ENCODE data around the gene IFI44L. TPM values are rescaled to one million over a fixed set of nuclear protein-coding genes. Genes with fewer than 3 reads are reported as not detected.

IFI44L gene
- total and polyA plus RNA-seq, 4 donors = 2.1 to 6.5 (median 2.9) TPM

GRCh38 chr1:78603206-78603605, 17.0 kb upstream of the IFI44L start:
- Histone ChIP-seq H3K9me3 (ENCODE audit: control insufficient read depth in 4 of 4, low read length in 3 of 4) (no peaks in the 10 kb centered on the region), H3K36me3 (ENCODE audit: control insufficient read depth in 4 of 4, insufficient read depth in 3 of 4, low read depth in 1 of 4, low read length in 3 of 4) (no peaks in the 10 kb centered on the region), H3K4me3 (ENCODE audit: low read depth in 1 of 3, low read length in 3 of 3) (no peak overlapping the region), H3K4me1 (ENCODE audit: control insufficient read depth in 4 of 4, insufficient read depth in 4 of 4, low read length in 3 of 4) (no peaks in the 10 kb centered on the region), H3K27ac (ENCODE audit: low read depth in 1 of 2, low read length in 2 of 2) (no peak overlapping the region), H3K9ac (ENCODE audit: low read depth in 1 of 2, low read length in 2 of 2) (no peak overlapping the region), H3K27me3 (ENCODE audit: control insufficient read depth in 4 of 4, insufficient read depth in 4 of 4, low read length in 3 of 4) (no peaks in the 10 kb centered on the region)
- TF ChIP-seq RXRA (IDR thresholded peaks at IDR 0.05) = no peak
- no peak for TF ChIP-seq SP1 (IDR thresholded peaks at IDR 0.05)
- TF ChIP-seq EGR1 (IDR thresholded peaks at IDR 0.05; ENCODE audit: low read depth in 2 of 2) = no peak
- TF ChIP-seq CTCF (IDR thresholded peaks at IDR 0.05; ENCODE audit: low read depth, low read length, missing input control) = no peak
- no peak for TF ChIP-seq TAF1 (conservative IDR thresholded peaks at IDR 0.05)
- no peak for TF ChIP-seq FOXA2 (IDR thresholded peaks at IDR 0.05)
- TF ChIP-seq HNF4G (IDR thresholded peaks at IDR 0.05) = no peak
- no peak for TF ChIP-seq JUND (IDR thresholded peaks at IDR 0.05)
- no peak for TF ChIP-seq RAD21 (IDR thresholded peaks at IDR 0.05)
- no peak for TF ChIP-seq FOXA1 (IDR thresholded peaks at IDR 0.05)
- TF ChIP-seq HNF4A (conservative IDR thresholded peaks at IDR 0.05) = no peak
- no peak for TF ChIP-seq MAX (IDR thresholded peaks at IDR 0.05)
- no peak for TF ChIP-seq ATF3 (IDR thresholded peaks at IDR 0.05)
- TF ChIP-seq NR2F2 (IDR thresholded peaks at IDR 0.05) = no peak
- no peak for TF ChIP-seq GABPA (IDR thresholded peaks at IDR 0.05 in 1 of 2, conservative IDR thresholded peaks at IDR 0.05 in 1 of 2)
- no peak for TF ChIP-seq REST (IDR thresholded peaks at IDR 0.05)
- DNase-seq (ENCODE audit: low spot score) = no peak
- WGBS = 93% methylated on average over 1 of the region's 1 CpG

- no peak for DNase-seq (ENCODE audit: low spot score)
- Histone ChIP-seq H3K9ac (ENCODE audit: low read depth in 1 of 2, low read length in 2 of 2) (no peak overlapping the region), H3K27ac (ENCODE audit: low read depth in 1 of 2, low read length in 2 of 2) (no peak overlapping the region), H3K27me3 (ENCODE audit: control insufficient read depth in 4 of 4, insufficient read depth in 4 of 4, low read length in 3 of 4) (no peaks in the 10 kb centered on the region), H3K4me3 (ENCODE audit: low read depth in 1 of 3, low read length in 3 of 3) (no peak overlapping the region), H3K9me3 (ENCODE audit: control insufficient read depth in 4 of 4, low read length in 3 of 4) (no peaks in the 10 kb centered on the region), H3K36me3 (ENCODE audit: control insufficient read depth in 4 of 4, insufficient read depth in 3 of 4, low read depth in 1 of 4, low read length in 3 of 4) (no peaks in the 10 kb centered on the region), H3K4me1 (ENCODE audit: control insufficient read depth in 4 of 4, insufficient read depth in 4 of 4, low read length in 3 of 4) (no peaks in the 10 kb centered on the region)
- WGBS = 79% methylated on average over 5 of the region's 5 CpGs
- TF ChIP-seq EGR1 (IDR thresholded peaks at IDR 0.05; ENCODE audit: low read depth in 2 of 2) (no peak), YY1 (IDR thresholded peaks at IDR 0.05) (no peak), GABPA (IDR thresholded peaks at IDR 0.05 in 1 of 2, conservative IDR thresholded peaks at IDR 0.05 in 1 of 2) (no peak), RAD21 (IDR thresholded peaks at IDR 0.05) (no peak), JUND (IDR thresholded peaks at IDR 0.05) (no peak), MAX (IDR thresholded peaks at IDR 0.05) (no peak), REST (IDR thresholded peaks at IDR 0.05) (no peak), CTCF (IDR thresholded peaks at IDR 0.05; ENCODE audit: low read depth, low read length, missing input control) (no peak), SP1 (IDR thresholded peaks at IDR 0.05) (no peak), TAF1 (conservative IDR thresholded peaks at IDR 0.05) (no peak), FOXA1 (IDR thresholded peaks at IDR 0.05) (no peak), HNF4A (conservative IDR thresholded peaks at IDR 0.05) (no peak), HNF4G (IDR thresholded peaks at IDR 0.05) (no peak), FOXA2 (IDR thresholded peaks at IDR 0.05) (no peak), NR2F2 (IDR thresholded peaks at IDR 0.05) (no peak), ATF3 (IDR thresholded peaks at IDR 0.05) (no peak)
Measured at GRCh38 chr1:78604643-78605042, 15.6 kb upstream of the IFI44L start.
